H1 (cell line): Measurements from ENCODE around the gene ZNF697. TPM values are rescaled to one million over a fixed set of nuclear protein-coding genes. Genes with fewer than 3 reads are reported as not detected.

Experiments used
- CTCF ChIA-PET: fragments of 300-600 bp; sonication (Branson Sonifier 250); formaldehyde crosslinking; loops from one replicate; lab custom pipeline; 2021; ENCODE audit not compliant: partially characterized antibody; lab: Charles Lee
- POLR2A ChIA-PET: fragments of 300-600 bp; sonication (Branson Sonifier 250); formaldehyde crosslinking; loops from one replicate; lab custom pipeline; 2021; ENCODE audit warnings: inconsistent platforms; ENCODE audit not compliant: partially characterized antibody; lab: Charles Lee
- DNase-seq, 2 experiments: peaks; one replicate each; pipeline versions ENCODE4 v3.0.0 to v3.0.0-alpha.2; 2010 to 2022; ENCODE audit warnings: low spot score in 2 of 2, low read depth in 1 of 2, mixed read lengths in 1 of 2
- FAIRE-seq: peaks from 2 replicates; lab custom pipeline; 2011; peaks lifted over from hg19 to GRCh38; lab: Jason Lieb, UNC
- H2AFZ ChIP-seq: 2 replicates; pipeline ENCODE4 v1.8.1; 2012; ENCODE audit warnings: low read length, inconsistent platforms
- H2AK5ac ChIP-seq: 2 replicates; pipeline ENCODE4 v1.6.1; 2013; ENCODE audit warnings: low read depth, low read length
- H2BK120ac ChIP-seq: replicated peaks from 2 replicates; pipeline ENCODE3; 2013; ENCODE audit warnings: low read depth, low read length, inconsistent platforms
- H2BK12ac ChIP-seq: 2 replicates; pipeline ENCODE4 v1.6.1; 2013; ENCODE audit warnings: low read depth, low read length
- H2BK15ac ChIP-seq: 2 replicates; pipeline ENCODE4 v1.6.1; 2013; ENCODE audit warnings: low read length
- H2BK20ac ChIP-seq: 2 replicates; pipeline ENCODE4 v1.6.1; 2013; ENCODE audit warnings: low read length
- H2BK5ac ChIP-seq: 2 replicates; pipeline ENCODE4 v1.6.1; 2013; ENCODE audit warnings: low read depth, low read length
- H3K14ac ChIP-seq: 2 replicates; pipeline ENCODE4 v1.6.1; 2013; ENCODE audit warnings: inconsistent platforms; ENCODE audit not compliant: insufficient read length
- H3K18ac ChIP-seq: 2 replicates; pipeline ENCODE4 v1.6.1; 2013; ENCODE audit warnings: low read length; ENCODE audit errors: extremely low read depth
- H3K23ac ChIP-seq: 2 replicates; pipeline ENCODE4 v1.6.1; 2013; ENCODE audit warnings: inconsistent platforms; ENCODE audit not compliant: insufficient read length
- H3K23me2 ChIP-seq: 2 replicates; pipeline ENCODE4 v1.6.1; 2013; ENCODE audit warnings: low read depth, low read length
- H3K27ac ChIP-seq: 2 replicates; pipeline ENCODE4 v1.6.1; 2011; ENCODE audit warnings: low read depth, low read length, inconsistent platforms
- H3K27me3 ChIP-seq, 4 experiments: replicated peaks in 1 of 4; 1 replicate in 1 of 4; 2 replicates in 3 of 4; pipeline versions ENCODE4 v1.6.1 to v1.8.1; 2011 to 2013; ENCODE audit warnings: low read length in 3 of 4, mild to moderate bottlenecking in 3 of 4, inconsistent platforms in 2 of 4, mixed read lengths in 2 of 4, moderate library complexity in 1 of 4; ENCODE audit not compliant: control insufficient read depth in 3 of 4, insufficient read depth in 3 of 4; ENCODE audit errors: extremely low read depth in 1 of 4
- H3K36me3 ChIP-seq, 4 experiments: 2 replicates each; pipeline versions ENCODE4 v1.6.1 to v1.8.1; 2011 to 2013; ENCODE audit warnings: mild to moderate bottlenecking in 4 of 4, low read length in 3 of 4, moderate library complexity in 2 of 4, control low read depth in 1 of 4, inconsistent platforms in 1 of 4; ENCODE audit not compliant: insufficient read depth in 4 of 4, control insufficient read depth in 2 of 4
- H3K4ac ChIP-seq: replicated peaks from 2 replicates; pipeline ENCODE3; 2013; ENCODE audit warnings: low read length, low read depth, mixed read lengths, inconsistent platforms; ENCODE audit not compliant: insufficient read length
- H3K4me1 ChIP-seq, 4 experiments: replicated peaks in 1 of 4; 1 replicate in 1 of 4; 2 replicates in 3 of 4; pipeline versions ENCODE4 v1.6.1 to v1.8.1; 2011 to 2013; ENCODE audit warnings: low read length in 3 of 4, inconsistent platforms in 2 of 4, mixed read lengths in 1 of 4; ENCODE audit not compliant: insufficient read depth in 4 of 4, control insufficient read depth in 3 of 4
- H3K4me2 ChIP-seq, 2 experiments: 2 replicates each; pipeline versions ENCODE4 v1.6.1 to v1.8.1; 2011 to 2013; ENCODE audit warnings: low read depth in 2 of 2, low read length in 2 of 2, control low read depth in 1 of 2, inconsistent platforms in 1 of 2, mild to moderate bottlenecking in 1 of 2; ENCODE audit not compliant: insufficient read depth in 1 of 2
- H3K4me3 ChIP-seq, 4 experiments: fragments of 200-600, 300-600 bp in 1 of 4; sonication (generic), shearing (Covaris generic), sonication (Bioruptor Twin) in 1 of 4; 2 replicates each; pipeline versions ENCODE4 v1.5.1 to v1.8.1; 2011 to 2016; ENCODE audit warnings: low read length in 4 of 4, low read depth in 3 of 4, control low read depth in 2 of 4, inconsistent platforms in 2 of 4, mild to moderate bottlenecking in 2 of 4, mixed read lengths in 1 of 4, moderate library complexity in 1 of 4; ENCODE audit not compliant: insufficient read depth in 2 of 4; ENCODE audit errors: extremely low read depth in 1 of 4
- H3K56ac ChIP-seq: replicated peaks from 2 replicates; pipeline ENCODE3; 2013; ENCODE audit warnings: low read depth, mild to moderate bottlenecking, mixed read lengths, low read length, inconsistent platforms; ENCODE audit not compliant: insufficient read length
- H3K79me1 ChIP-seq: 2 replicates; pipeline ENCODE4 v1.6.1; 2013; ENCODE audit warnings: low read depth, low read length, control low read depth
- H3K79me2 ChIP-seq, 2 experiments: 2 replicates each; pipeline versions ENCODE4 v1.6.1 to v1.8.1; 2012 to 2013; ENCODE audit warnings: low read length in 2 of 2, mild to moderate bottlenecking in 2 of 2, inconsistent platforms in 1 of 2; ENCODE audit not compliant: insufficient read depth in 2 of 2, control insufficient read depth in 1 of 2
- H3K9ac ChIP-seq, 4 experiments: replicated peaks in 1 of 4; 1 replicate in 1 of 4; 2 replicates in 3 of 4; pipeline versions ENCODE4 v1.6.1 to v1.8.1; 2011 to 2013; ENCODE audit warnings: low read depth in 3 of 4, low read length in 3 of 4, control low read depth in 2 of 4, mild to moderate bottlenecking in 2 of 4, moderate library complexity in 2 of 4, inconsistent platforms in 1 of 4; ENCODE audit errors: extremely low read depth in 1 of 4
- H3K9me3 ChIP-seq, 2 experiments: 2 replicates each; pipeline versions ENCODE4 v1.6.1 to v1.8.1; 2012 to 2013; ENCODE audit warnings: mild to moderate bottlenecking in 2 of 2, moderate library complexity in 2 of 2, control low read depth in 1 of 2, inconsistent platforms in 1 of 2, low read depth in 1 of 2, low read length in 1 of 2, mixed read lengths in 1 of 2; ENCODE audit not compliant: insufficient read depth in 2 of 2
- H4K20me1 ChIP-seq, 2 experiments: replicated peaks in 1 of 2; 2 replicates each; pipeline versions ENCODE3 to v1.8.1; 2011 to 2013; ENCODE audit warnings: inconsistent platforms in 2 of 2, low read length in 2 of 2, mild to moderate bottlenecking in 1 of 2; ENCODE audit not compliant: insufficient read depth in 2 of 2, control insufficient read depth in 1 of 2
- H4K5ac ChIP-seq: 2 replicates; pipeline ENCODE4 v1.6.1; 2013; ENCODE audit warnings: low read length, low read depth, mixed read lengths, inconsistent platforms; ENCODE audit not compliant: insufficient read length
- H4K8ac ChIP-seq: 2 replicates; pipeline ENCODE4 v1.8.0; 2013; ENCODE audit warnings: mild to moderate bottlenecking, moderate library complexity, low read length, inconsistent platforms; ENCODE audit not compliant: insufficient read depth; ENCODE audit errors: extremely low read depth
- H4K91ac ChIP-seq: replicated peaks from 2 replicates; pipeline ENCODE3; 2013; ENCODE audit warnings: low read length, mixed read lengths, inconsistent platforms; ENCODE audit not compliant: insufficient read length
- HDAC6 ChIP-seq: IDR thresholded peaks from one replicate; pipeline ENCODE4 v1.7.1; 2012; ENCODE audit warnings: low read depth, mild to moderate bottlenecking, inconsistent platforms, low read length, moderate library complexity
- KDM1A ChIP-seq: fragments of 200-600, 300-600 bp; sonication (generic); IDR thresholded peaks from 2 replicates; pipeline ENCODE4 v1.7.1; 2016; ENCODE audit warnings: mild to moderate bottlenecking, low read length, borderline replicate concordance
- NANOG ChIP-seq: IDR thresholded peaks from 2 replicates; pipeline ENCODE4 v1.6.1; 2011; ENCODE audit warnings: low read length, low read depth, mild to moderate bottlenecking, inconsistent platforms; ENCODE audit not compliant: insufficient read depth, poor library complexity, severe bottlenecking
- POLR2AphosphoS5 ChIP-seq: IDR thresholded peaks from 2 replicates; pipeline ENCODE4 v1.6.1; 2011; ENCODE audit warnings: low read depth, low read length
- SP1 ChIP-seq: IDR thresholded peaks from 2 replicates; pipeline ENCODE4 v1.6.1; 2011; ENCODE audit warnings: low read depth, low read length
- SRF ChIP-seq: IDR thresholded peaks from 2 replicates; pipeline ENCODE4 v1.6.1; 2011; ENCODE audit warnings: mild to moderate bottlenecking, low read depth, low read length, moderate library complexity
- TEAD4 ChIP-seq: IDR thresholded peaks from 2 replicates; pipeline ENCODE4 v1.6.1; 2012; ENCODE audit warnings: low read depth, low read length, inconsistent platforms, mixed read lengths
- WGBS, 2 experiments: shearing (Covaris generic) in 1 of 2; methylation state at CpG; one replicate each; pipeline versions ENCODE4 v1.1.6 to v1.1.7; 2013 to 2015; ENCODE audit warnings: low lambda C conversion rate in 2 of 2, mixed read lengths in 2 of 2, inconsistent platforms in 1 of 2, low coverage in 1 of 2, missing lambda C conversion rate in 1 of 2; ENCODE audit not compliant: insufficient replicate concordance in 2 of 2, insufficient coverage in 1 of 2, insufficient read length in 1 of 2; ENCODE audit errors: extremely low coverage in 1 of 2, missing lambda C conversion rate in 1 of 2; 5-methylcytosine and 5-hydroxymethylcytosine counted together
- polyA plus RNA-seq, 7 experiments: library from polyadenylated mRNA; depleted of rRNA in 3 of 7; stranded (reverse) in 5 of 7; unstranded in 2 of 7; fragments of >200 nt in 5 of 7; fragments of 200-250 nt in 2 of 7; gene quantifications; 1 replicate in 5 of 7; 2 replicates in 1 of 7; 4 replicates in 1 of 7; pipeline versions ENCODE4 v1.2.1 to v1.2.3, GENCODE V29; 2011 to 2013; ENCODE audit warnings: missing spikeins in 2 of 7, mixed read lengths in 2 of 7
- total RNA-seq: library from RNA; stranded (reverse); fragmentation: NEBNext Ultra II Directional; extraction: Animal tissue kit (Norgen Biotek cat#: 25700); gene quantifications from 2 replicates; pipeline ENCODE4 v1.2.1, GENCODE V29; 2021

ZNF697 gene
- total and polyA plus RNA-seq, 2 of the 8 experiments (the other 6 are each of a cell fraction or from before 2014, with no cell fraction given): 5.6 to 18.3 TPM

DNA sequence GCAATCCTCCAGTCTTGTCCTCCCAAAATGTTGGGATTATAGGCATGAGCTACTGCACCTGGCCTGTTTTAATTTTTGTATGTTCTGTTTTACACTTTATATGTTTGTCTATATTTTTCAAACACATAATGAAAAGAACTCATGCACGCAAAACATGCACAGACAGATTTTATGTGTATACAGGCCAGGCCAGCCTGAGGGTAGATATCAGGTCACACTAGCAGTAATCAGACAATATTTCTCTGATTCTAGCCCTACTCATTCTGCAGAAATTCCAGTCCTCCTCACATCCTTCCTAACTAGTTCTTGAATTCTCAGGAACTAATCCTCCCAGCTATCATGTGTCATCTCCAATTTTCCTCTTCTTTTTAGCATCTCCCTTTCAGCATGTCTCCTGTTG is 35.8 kb upstream of the ZNF697 start:
- no peak overlapping the region for H4K91ac ChIP-seq
- no peak overlapping the region for H4K8ac ChIP-seq
- H3K18ac ChIP-seq: no peak overlapping the region
- no peak overlapping the region for H2BK120ac ChIP-seq
- H3K23ac ChIP-seq: no peak overlapping the region
- TF ChIP-seq TEAD4: no peak
- no peak for TF ChIP-seq POLR2AphosphoS5
- TF ChIP-seq SP1: no peak
- no peak for TF ChIP-seq SRF
- TF ChIP-seq NANOG: no peak
- TF ChIP-seq HDAC6: no peak
- no peak for TF ChIP-seq KDM1A
- H2BK15ac ChIP-seq: no peak overlapping the region
- FAIRE-seq: no peak
- H4K20me1 ChIP-seq: no peaks in the 10 kb centered on the region
- no peak overlapping the region for H3K4ac ChIP-seq
- H3K14ac ChIP-seq: no peak overlapping the region
- no peak overlapping the region for H2AK5ac ChIP-seq
- no peak overlapping the region for H2AFZ ChIP-seq
- H2BK12ac ChIP-seq: no peak overlapping the region
- no peak overlapping the region for H3K4me3 ChIP-seq
- H3K36me3 ChIP-seq: no peaks in the 10 kb centered on the region
- CTCF ChIA-PET: interaction anchor here (0.8 to 3.2 kb wide), 4 partner anchors 8 to 71 kb away, joined by 3 to 15 read pairs (median 4); no protein-coding TSS in a partner anchor
- H3K27ac ChIP-seq: no peak overlapping the region
- peaks cover 3 to 20% (median 15%) of the 10 kb centered on the region in 4 experiments; a peak in 6 of 7 replicates for H3K4me1 ChIP-seq
- H3K4me2 ChIP-seq: no peak overlapping the region
- no peak for DNase-seq
- no peaks in the 10 kb centered on the region for H3K23me2 ChIP-seq
- 84% methylated on average over 1 of the region's 1 CpG; no CpG with 5 or more reads in 1 of the 2 experiments for WGBS, 2 experiments
- no peaks in the 10 kb centered on the region for H3K79me2 ChIP-seq
- no peaks in the 10 kb centered on the region for H3K79me1 ChIP-seq
- no peak overlapping the region for H3K9ac ChIP-seq
- POLR2A ChIA-PET: interaction anchor here (1.2 to 2.3 kb wide), 4 partner anchors 9 to 30 kb away, joined by 3 to 9 read pairs (median 6); partner anchors contain the start of gene PHGDH
- no peaks in the 10 kb centered on the region for H3K9me3 ChIP-seq
- H2BK5ac ChIP-seq: no peak overlapping the region
- no peak overlapping the region for H2BK20ac ChIP-seq
- no peaks in the 10 kb centered on the region for H3K27me3 ChIP-seq
- H3K56ac ChIP-seq: no peak overlapping the region
- H4K5ac ChIP-seq: no peak overlapping the region
